Muscle layer of colon (tissue), 2 donors: ENCODE data around the gene UBE2L5.

Source experiments
- H3K27ac ChIP-seq: one replicate; pipeline ENCODE4 v1.7.0; 2013; ENCODE audit warnings: low read depth, mild to moderate bottlenecking, low read length, moderate library complexity
- H3K27me3 ChIP-seq, 2 donors: one replicate each; pipeline ENCODE4 v1.7.0; 2013; ENCODE audit warnings: low read length in 2 of 2, mild to moderate bottlenecking in 2 of 2; ENCODE audit not compliant: insufficient read depth in 2 of 2, control insufficient read depth in 1 of 2
- H3K36me3 ChIP-seq: one replicate; pipeline ENCODE4 v1.7.0; 2013; ENCODE audit warnings: mild to moderate bottlenecking, low read length; ENCODE audit not compliant: insufficient read depth
- H3K4me1 ChIP-seq: one replicate; pipeline ENCODE4 v1.7.0; 2013; ENCODE audit warnings: mild to moderate bottlenecking, low read length; ENCODE audit not compliant: insufficient read depth
- H3K4me3 ChIP-seq, 2 donors: one replicate each; pipeline ENCODE4 v1.7.0; 2013; ENCODE audit warnings: low read length in 2 of 2, low read depth in 1 of 2, mild to moderate bottlenecking in 1 of 2, moderate library complexity in 1 of 2
- H3K9ac ChIP-seq: one replicate; pipeline ENCODE4 v1.7.0; 2013; ENCODE audit warnings: low read length
- H3K9me3 ChIP-seq: one replicate; pipeline ENCODE4 v1.7.0; 2013; ENCODE audit warnings: mild to moderate bottlenecking, low read length
- donor health status: abdominal sarcoma.
- donor health status: Adenocarcinoma of cecum.

UBE2L5 gene

DNA sequence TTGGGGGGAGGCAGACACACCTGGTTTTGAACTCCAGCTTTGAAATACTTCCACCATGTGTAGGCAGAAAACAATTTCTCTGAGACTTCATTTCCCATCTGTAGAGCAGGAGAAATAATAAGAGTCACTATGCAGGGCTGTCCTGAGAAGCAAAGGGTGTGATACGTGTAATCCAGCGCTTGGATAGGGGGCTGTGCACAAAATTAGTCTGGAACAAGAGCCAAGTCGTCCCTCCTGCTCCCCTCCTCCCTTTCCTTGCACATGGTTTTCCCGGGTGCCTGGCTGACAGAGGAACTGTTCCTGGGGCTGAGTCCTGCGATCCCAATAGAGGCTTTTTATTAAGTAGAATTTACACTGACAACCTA lies 29.6 kb upstream of the UBE2L5 start:
- Histone ChIP-seq H3K9ac (no peak overlapping the region), H3K9me3 (no peaks in the 10 kb centered on the region), H3K36me3 (no peaks in the 10 kb centered on the region), H3K27ac (no peak overlapping the region), H3K4me3 (no peak overlapping the region), H3K27me3 (no peaks in the 10 kb centered on the region), H3K4me1 (peaks cover 22% of the 10 kb centered on the region)

- H3K27ac ChIP-seq: peak overlapping the region; percentile 79
- H3K36me3 ChIP-seq: no peaks in the 10 kb centered on the region
- peak overlapping the region; percentile 88 for H3K9ac ChIP-seq
- H3K27me3 ChIP-seq: no peaks in the 10 kb centered on the region
- peak overlapping the region; percentile 39 to 73 for H3K4me3 ChIP-seq
- peaks cover 5% of the 10 kb centered on the region for H3K4me1 ChIP-seq
- H3K9me3 ChIP-seq: no peaks in the 10 kb centered on the region
Measured at GRCh38 chr13:30394751-30395191, 27.5 kb upstream of the UBE2L5 start.

DNA sequence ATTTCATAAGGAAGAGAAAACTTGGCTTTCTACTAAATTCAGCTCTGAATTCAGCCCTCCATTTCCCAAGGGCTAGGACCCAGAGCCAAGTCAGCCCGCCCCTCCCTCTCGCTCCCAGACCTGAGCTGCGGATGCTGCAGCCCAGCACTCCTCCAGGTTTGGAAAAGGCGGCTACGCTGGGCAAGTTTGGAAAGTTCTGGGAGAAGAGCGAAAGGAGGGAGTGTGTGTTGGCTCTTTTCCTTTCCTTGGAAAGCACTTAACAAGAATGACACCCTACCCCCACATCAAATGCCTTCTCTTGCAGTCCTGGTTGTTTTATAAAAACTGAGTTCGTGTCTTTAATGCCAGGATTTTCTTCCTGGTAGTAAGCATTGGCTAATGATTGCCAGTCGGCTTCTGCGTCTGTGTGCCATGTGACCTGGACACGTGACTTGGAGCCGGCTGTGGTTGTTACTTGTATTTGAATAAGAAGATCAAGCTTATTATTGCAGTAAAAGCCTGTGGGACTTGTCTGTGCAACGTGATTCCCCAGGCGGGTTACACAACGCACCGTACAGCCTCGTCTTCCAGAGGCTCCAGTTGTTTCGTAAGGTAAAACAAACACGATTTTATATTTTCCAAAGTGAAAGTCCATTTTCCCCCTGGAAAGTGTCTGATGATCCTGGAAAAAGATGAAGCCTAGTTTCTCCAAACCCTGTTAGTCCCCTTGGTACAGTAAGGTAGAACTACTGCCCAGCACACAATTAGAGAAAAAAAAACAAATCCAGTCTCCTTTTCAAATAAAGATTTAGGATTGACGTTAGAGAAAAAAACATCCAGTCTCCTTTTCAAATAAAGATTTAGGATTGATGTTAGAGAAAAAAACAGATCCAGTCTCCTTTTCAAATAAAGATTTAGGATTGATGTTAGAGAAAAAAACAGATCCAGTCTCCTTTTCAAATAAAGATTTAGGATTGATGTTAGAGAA lies 26.8 kb upstream of the UBE2L5 start:
- H3K27me3 ChIP-seq: no peaks in the 10 kb centered on the region
- H3K27ac ChIP-seq: peak overlapping the region; percentile 79
- H3K4me3 ChIP-seq: peak overlapping the region; percentile 39 to 73
- peak overlapping the region; percentile 88 for H3K9ac ChIP-seq
- peaks cover 3% of the 10 kb centered on the region for H3K4me1 ChIP-seq
- H3K36me3 ChIP-seq: no peaks in the 10 kb centered on the region
- no peaks in the 10 kb centered on the region for H3K9me3 ChIP-seq

GRCh38 chr13:30396434-30397075 lies 25.7 kb upstream of the UBE2L5 start:
- Histone ChIP-seq H3K27ac (peak overlapping the region; percentile 79), H3K36me3 (no peaks in the 10 kb centered on the region), H3K9ac (no peak overlapping the region), H3K27me3 (no peaks in the 10 kb centered on the region), H3K4me1 (peaks cover 3% of the 10 kb centered on the region), H3K9me3 (no peaks in the 10 kb centered on the region), H3K4me3 (no peak overlapping the region)

DNA sequence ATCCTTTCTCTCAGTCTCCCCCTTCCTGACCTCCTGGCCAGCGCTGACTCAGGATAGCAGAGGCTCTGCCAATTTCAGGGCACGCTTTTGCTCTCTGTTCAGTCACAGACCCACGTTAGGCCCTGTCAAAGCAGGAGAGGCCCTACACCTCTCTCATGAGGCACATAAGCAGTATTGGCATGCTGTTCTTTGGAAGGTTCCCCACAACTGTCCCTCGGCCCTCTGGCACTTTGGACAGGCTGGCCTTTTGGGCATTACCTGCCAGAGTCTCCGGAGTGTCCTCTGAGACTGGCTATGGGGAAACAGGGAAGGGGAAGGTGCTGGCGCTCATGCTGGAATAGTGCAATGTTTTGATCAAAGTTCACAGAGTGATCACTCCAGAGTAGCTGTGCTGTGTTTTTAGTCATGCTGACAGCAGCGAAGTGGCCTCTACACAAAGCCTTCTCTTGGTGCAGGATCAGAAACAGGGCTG lies 23.7 kb upstream of the UBE2L5 start:
- H3K36me3 ChIP-seq: no peaks in the 10 kb centered on the region
- H3K9me3 ChIP-seq: no peaks in the 10 kb centered on the region
- peaks cover 3% of the 10 kb centered on the region for H3K4me1 ChIP-seq
- no peaks in the 10 kb centered on the region for H3K27me3 ChIP-seq
- no peak overlapping the region for H3K4me3 ChIP-seq
- no peak overlapping the region for H3K27ac ChIP-seq
- no peak overlapping the region for H3K9ac ChIP-seq

GRCh38 chr13:30400376-30400775 lies 21.9 kb upstream of the UBE2L5 start:
- Histone ChIP-seq H3K4me1 (no peaks in the 10 kb centered on the region), H3K27ac (no peak overlapping the region), H3K9me3 (no peaks in the 10 kb centered on the region), H3K9ac (no peak overlapping the region), H3K36me3 (no peaks in the 10 kb centered on the region), H3K4me3 (no peak overlapping the region), H3K27me3 (no peaks in the 10 kb centered on the region)

GRCh38 chr13:30401347-30401746 lies 20.9 kb upstream of the UBE2L5 start:
- Histone ChIP-seq H3K27me3 (no peaks in the 10 kb centered on the region), H3K9me3 (no peaks in the 10 kb centered on the region), H3K27ac (no peak overlapping the region), H3K9ac (no peak overlapping the region), H3K36me3 (no peaks in the 10 kb centered on the region), H3K4me1 (no peaks in the 10 kb centered on the region), H3K4me3 (no peak overlapping the region)

GRCh38 chr13:30403456-30403855 lies 18.8 kb upstream of the UBE2L5 start:
- H3K27me3 ChIP-seq: no peaks in the 10 kb centered on the region
- H3K9ac ChIP-seq: no peak overlapping the region
- no peaks in the 10 kb centered on the region for H3K9me3 ChIP-seq
- peaks cover 3% of the 10 kb centered on the region for H3K4me1 ChIP-seq
- H3K4me3 ChIP-seq: no peak overlapping the region
- H3K36me3 ChIP-seq: no peaks in the 10 kb centered on the region
- no peak overlapping the region for H3K27ac ChIP-seq

- Histone ChIP-seq H3K9me3 (no peaks in the 10 kb centered on the region), H3K27ac (no peak overlapping the region), H3K4me1 (peaks cover 11% of the 10 kb centered on the region), H3K27me3 (no peaks in the 10 kb centered on the region), H3K9ac (no peak overlapping the region), H3K36me3 (no peaks in the 10 kb centered on the region), H3K4me3 (no peak overlapping the region)
Measured at GRCh38 chr13:30404207-30404606, 18.1 kb upstream of the UBE2L5 start.

- no peak overlapping the region for H3K27ac ChIP-seq
- H3K4me1 ChIP-seq: peaks cover 18% of the 10 kb centered on the region
- H3K36me3 ChIP-seq: no peaks in the 10 kb centered on the region
- no peaks in the 10 kb centered on the region for H3K27me3 ChIP-seq
- H3K9me3 ChIP-seq: no peaks in the 10 kb centered on the region
- no peak overlapping the region for H3K4me3 ChIP-seq
- H3K9ac ChIP-seq: no peak overlapping the region
Measured at GRCh38 chr13:30406779-30407416, 15.4 kb upstream of the UBE2L5 start.

GRCh38 chr13:30408319-30409101 lies 13.8 kb upstream of the UBE2L5 start:
- H3K4me1 ChIP-seq: peaks cover 18% of the 10 kb centered on the region
- H3K9me3 ChIP-seq: no peaks in the 10 kb centered on the region
- no peaks in the 10 kb centered on the region for H3K36me3 ChIP-seq
- H3K9ac ChIP-seq: peak overlapping the region; percentile 7
- peak overlapping the region; percentile 16 to 23 for H3K4me3 ChIP-seq
- peak overlapping the region; percentile 96 for H3K27ac ChIP-seq
- no peaks in the 10 kb centered on the region for H3K27me3 ChIP-seq
